Fibroblast of peridontal ligament (primary cell): Measurements from ENCODE around the gene SORCS3.

ENCODE experiments used
- DNase-seq: peaks from one replicate; pipeline ENCODE4 v3.0.0-alpha.2; 2010; ENCODE audit errors: extremely low read depth

Gene SORCS3

GRCh38 chr10:104777086-104777799, 136.2 kb downstream of the SORCS3 start:
- no peak for DNase-seq

GRCh38 chr10:104778371-104778770, 137.3 kb downstream of the SORCS3 start:
- DNase-seq: no peak

- no peak for DNase-seq
These were observed 138.6 kb downstream of the SORCS3 start for GRCh38 chr10:104779701-104780100.

GRCh38 chr10:104780165-104780564, 139.1 kb downstream of the SORCS3 start:
- DNase-seq: no peak

- no peak for DNase-seq
These were observed 140.0 kb downstream of the SORCS3 start for GRCh38 chr10:104780946-104781595.

GRCh38 chr10:104784452-104784851, 143.4 kb downstream of the SORCS3 start:
- DNase-seq: no peak

- DNase-seq: no peak
These were observed 150.4 kb downstream of the SORCS3 start for GRCh38 chr10:104791471-104791870.

- DNase-seq: no peak
These were observed 154.3 kb downstream of the SORCS3 start for GRCh38 chr10:104795411-104795810.

- DNase-seq: no peak
These were observed 155.7 kb downstream of the SORCS3 start for GRCh38 chr10:104796823-104797222.

- DNase-seq: no peak
These were observed 161.9 kb downstream of the SORCS3 start for GRCh38 chr10:104802941-104803340.

GRCh38 chr10:104804880-104805279, 163.8 kb downstream of the SORCS3 start:
- DNase-seq: no peak

GRCh38 chr10:104806801-104807200, 165.7 kb downstream of the SORCS3 start:
- DNase-seq: no peak

- no peak for DNase-seq
These were observed 166.7 kb downstream of the SORCS3 start for GRCh38 chr10:104807581-104808310.

GRCh38 chr10:104809288-104810090, 168.4 kb downstream of the SORCS3 start:
- no peak for DNase-seq

- DNase-seq: no peak
These were observed 170.1 kb downstream of the SORCS3 start for GRCh38 chr10:104811166-104811565.

GRCh38 chr10:104816501-104816900, 175.4 kb downstream of the SORCS3 start:
- DNase-seq: no peak

GRCh38 chr10:104819731-104820130, 178.6 kb downstream of the SORCS3 start:
- DNase-seq: no peak

- DNase-seq: no peak
These were observed 181.0 kb downstream of the SORCS3 start for GRCh38 chr10:104822088-104822487.

- peak; percentile 7 for DNase-seq
These were observed 183.4 kb downstream of the SORCS3 start for GRCh38 chr10:104824380-104825006.

- DNase-seq: no peak
These were observed 190.2 kb downstream of the SORCS3 start for GRCh38 chr10:104831272-104831671.

- DNase-seq: no peak
These were observed 193.5 kb downstream of the SORCS3 start for GRCh38 chr10:104834580-104834979.
